Hepatocyte (in vitro differentiated cells): ENCODE results near the gene EFNB1.

ENCODE experiments used
- EZH2phosphoT487 ChIP-seq: fragments of 200-600 bp; sonication (generic); IDR thresholded peaks from one replicate; pipeline ENCODE4 v1.6.1; 2018; ENCODE audit warnings: antibody characterized with exemption, mild to moderate bottlenecking, low read depth, moderate library complexity; ENCODE audit not compliant: unreplicated experiment, severe bottlenecking
- TF ChIP-seq, protein P1 (sequence below): fragments of 200-600 bp; sonication (generic); IDR thresholded peaks from 2 replicates; pipeline ENCODE4 v1.5.1; 2016; ENCODE audit warnings: antibody characterized with exemption, mild to moderate bottlenecking; ENCODE audit not compliant: poor library complexity

DNA sequence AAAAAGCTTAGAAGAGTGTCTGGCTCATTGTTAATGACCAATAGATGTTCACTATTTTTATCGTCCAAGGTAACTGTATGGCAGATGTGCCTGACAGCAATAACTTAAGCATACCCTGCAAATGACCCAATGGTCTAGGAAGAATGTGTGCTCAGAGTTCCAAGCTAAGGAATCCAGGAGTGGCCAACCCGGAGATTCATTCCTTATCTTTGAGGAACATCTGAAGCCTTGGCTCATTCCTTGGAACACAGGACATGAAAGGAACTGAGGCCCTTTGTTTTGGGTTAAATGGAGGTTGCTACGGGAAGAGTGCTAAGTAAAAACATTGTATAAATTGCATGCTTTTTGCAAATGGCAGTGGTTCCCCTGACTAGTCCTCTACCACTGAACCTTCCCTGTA lies 38.9 kb upstream of the EFNB1 start:
- TF ChIP-seq EZH2phosphoT487, result no peak
- TF ChIP-seq, protein P1, sequence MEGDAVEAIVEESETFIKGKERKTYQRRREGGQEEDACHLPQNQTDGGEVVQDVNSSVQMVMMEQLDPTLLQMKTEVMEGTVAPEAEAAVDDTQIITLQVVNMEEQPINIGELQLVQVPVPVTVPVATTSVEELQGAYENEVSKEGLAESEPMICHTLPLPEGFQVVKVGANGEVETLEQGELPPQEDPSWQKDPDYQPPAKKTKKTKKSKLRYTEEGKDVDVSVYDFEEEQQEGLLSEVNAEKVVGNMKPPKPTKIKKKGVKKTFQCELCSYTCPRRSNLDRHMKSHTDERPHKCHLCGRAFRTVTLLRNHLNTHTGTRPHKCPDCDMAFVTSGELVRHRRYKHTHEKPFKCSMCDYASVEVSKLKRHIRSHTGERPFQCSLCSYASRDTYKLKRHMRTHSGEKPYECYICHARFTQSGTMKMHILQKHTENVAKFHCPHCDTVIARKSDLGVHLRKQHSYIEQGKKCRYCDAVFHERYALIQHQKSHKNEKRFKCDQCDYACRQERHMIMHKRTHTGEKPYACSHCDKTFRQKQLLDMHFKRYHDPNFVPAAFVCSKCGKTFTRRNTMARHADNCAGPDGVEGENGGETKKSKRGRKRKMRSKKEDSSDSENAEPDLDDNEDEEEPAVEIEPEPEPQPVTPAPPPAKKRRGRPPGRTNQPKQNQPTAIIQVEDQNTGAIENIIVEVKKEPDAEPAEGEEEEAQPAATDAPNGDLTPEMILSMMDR, result no peak
